ENCODE data around the gene DHDDS.

The DHDDS gene

DNA sequence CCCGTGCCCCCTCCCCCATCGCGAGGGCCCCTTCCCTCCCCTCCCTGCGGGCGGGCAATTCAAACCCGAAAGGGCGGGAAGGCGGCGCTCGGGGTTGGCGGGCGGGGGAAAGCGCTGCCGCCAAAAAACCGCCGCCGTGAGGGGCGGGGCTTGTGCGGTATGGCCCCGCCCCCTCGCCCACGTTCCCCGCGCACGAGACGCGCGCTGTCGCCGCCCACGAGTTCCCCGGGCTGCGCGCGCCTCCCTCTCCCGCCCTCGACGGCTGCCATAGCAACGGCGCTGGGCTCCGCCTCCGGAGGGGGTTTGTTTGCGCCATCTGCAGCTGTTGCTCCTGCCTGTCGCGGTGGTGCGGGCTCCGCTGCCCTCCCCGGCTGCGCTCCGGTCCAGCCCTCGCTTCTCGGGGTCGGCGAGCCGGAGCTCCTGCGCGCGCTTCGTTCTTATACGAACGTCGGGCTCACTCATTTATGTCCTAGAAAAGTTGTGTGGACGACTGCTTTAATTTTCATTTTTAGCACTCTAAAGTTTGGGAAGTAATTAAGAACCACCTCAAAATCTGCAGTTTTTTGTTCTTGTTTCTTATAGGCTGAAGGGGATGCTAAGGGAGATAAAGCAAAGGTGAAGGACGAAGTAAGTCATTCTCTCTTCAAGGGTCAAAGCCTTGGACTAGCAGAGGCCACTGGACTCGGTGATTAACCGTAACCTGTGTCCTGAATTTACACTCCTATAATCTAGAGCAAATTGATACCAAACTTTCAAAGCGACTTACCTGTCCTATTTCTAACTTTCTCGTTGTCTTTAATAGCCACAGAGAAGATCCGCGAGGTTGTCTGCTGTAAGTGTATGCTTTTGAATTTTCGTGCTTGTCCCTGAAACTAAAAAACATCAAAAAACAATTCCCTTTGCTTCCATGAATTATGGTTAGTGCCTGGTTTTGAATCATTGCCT, 41.1 kb downstream of the DHDDS start:
- peak; percentile 92 for DNase-seq (ENCODE audit: low read depth)
- TF ChIP-seq, protein P1, sequence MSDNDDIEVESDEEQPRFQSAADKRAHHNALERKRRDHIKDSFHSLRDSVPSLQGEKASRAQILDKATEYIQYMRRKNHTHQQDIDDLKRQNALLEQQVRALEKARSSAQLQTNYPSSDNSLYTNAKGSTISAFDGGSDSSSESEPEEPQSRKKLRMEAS (IDR thresholded peaks at IDR 0.05; ENCODE audit: low read depth, low read length), result peak; percentile 82
- TF ChIP-seq, protein P2, sequence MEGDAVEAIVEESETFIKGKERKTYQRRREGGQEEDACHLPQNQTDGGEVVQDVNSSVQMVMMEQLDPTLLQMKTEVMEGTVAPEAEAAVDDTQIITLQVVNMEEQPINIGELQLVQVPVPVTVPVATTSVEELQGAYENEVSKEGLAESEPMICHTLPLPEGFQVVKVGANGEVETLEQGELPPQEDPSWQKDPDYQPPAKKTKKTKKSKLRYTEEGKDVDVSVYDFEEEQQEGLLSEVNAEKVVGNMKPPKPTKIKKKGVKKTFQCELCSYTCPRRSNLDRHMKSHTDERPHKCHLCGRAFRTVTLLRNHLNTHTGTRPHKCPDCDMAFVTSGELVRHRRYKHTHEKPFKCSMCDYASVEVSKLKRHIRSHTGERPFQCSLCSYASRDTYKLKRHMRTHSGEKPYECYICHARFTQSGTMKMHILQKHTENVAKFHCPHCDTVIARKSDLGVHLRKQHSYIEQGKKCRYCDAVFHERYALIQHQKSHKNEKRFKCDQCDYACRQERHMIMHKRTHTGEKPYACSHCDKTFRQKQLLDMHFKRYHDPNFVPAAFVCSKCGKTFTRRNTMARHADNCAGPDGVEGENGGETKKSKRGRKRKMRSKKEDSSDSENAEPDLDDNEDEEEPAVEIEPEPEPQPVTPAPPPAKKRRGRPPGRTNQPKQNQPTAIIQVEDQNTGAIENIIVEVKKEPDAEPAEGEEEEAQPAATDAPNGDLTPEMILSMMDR (IDR thresholded peaks at IDR 0.05; ENCODE audit: low read depth, low read length), result no peak
- TF ChIP-seq MYC (IDR thresholded peaks at IDR 0.05; ENCODE audit: low read depth, low read length), result peak; percentile 85
- no peak for TF ChIP-seq POLR2A (IDR thresholded peaks at IDR 0.05; ENCODE audit: extremely low read depth, insufficient read length)
- H3K4me3 ChIP-seq (ENCODE audit: low read depth, low read length), result peak overlapping the region; percentile 97

DNA sequence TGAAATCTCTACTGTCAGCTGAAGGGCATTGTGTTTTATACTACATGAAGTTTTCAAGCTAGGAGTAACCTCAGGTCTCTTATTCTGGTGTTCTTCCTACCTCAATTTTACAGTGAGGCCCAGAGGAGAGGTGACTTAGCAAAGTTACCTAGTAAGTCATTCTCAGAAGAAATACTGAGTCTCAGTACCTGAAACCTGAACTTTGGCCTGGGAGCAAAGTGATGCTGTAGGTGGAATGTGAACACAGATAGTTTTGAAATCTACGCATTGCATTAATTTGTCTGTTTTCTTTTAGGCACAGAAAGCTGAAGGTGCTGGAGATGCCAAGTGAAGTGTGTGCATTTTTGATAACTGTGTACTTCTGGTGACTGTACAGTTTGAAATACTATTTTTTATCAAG, 42.7 kb downstream of the DHDDS start:
- DNase-seq (ENCODE audit: low read depth), result no peak
- TF ChIP-seq, protein P1 (IDR thresholded peaks at IDR 0.05; ENCODE audit: low read depth, low read length), result no peak
- TF ChIP-seq, protein P2 (IDR thresholded peaks at IDR 0.05; ENCODE audit: low read depth, low read length), result no peak
- TF ChIP-seq MYC (IDR thresholded peaks at IDR 0.05; ENCODE audit: low read depth, low read length), result no peak
- TF ChIP-seq POLR2A (IDR thresholded peaks at IDR 0.05; ENCODE audit: extremely low read depth, insufficient read length), result no peak
- peak overlapping the region; percentile 97 for H3K4me3 ChIP-seq (ENCODE audit: low read depth, low read length)

DNA sequence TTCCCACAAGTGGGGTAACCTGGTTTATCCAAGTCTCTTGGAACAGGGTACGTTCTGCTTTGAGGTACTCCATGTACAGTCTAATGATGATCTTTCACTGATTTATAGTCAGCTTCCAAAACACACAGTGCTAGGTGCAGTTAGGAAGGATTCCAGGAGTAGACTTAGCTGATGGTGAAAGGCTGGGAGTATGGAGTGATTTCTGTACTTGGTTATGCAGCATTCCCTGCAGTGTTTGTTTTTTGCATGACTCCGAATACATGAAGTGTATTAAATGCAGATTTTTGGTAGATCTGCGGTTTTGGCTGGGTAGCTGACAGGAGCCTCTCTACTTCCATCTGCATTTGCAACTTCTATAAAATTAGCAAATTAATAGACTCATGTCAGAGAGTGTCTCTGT, 43.9 kb downstream of the DHDDS start:
- no peak overlapping the region for H3K4me3 ChIP-seq (ENCODE audit: low read depth, low read length)
- no peak for TF ChIP-seq MYC (IDR thresholded peaks at IDR 0.05; ENCODE audit: low read depth, low read length)
- TF ChIP-seq, protein P2 (IDR thresholded peaks at IDR 0.05; ENCODE audit: low read depth, low read length), result no peak
- TF ChIP-seq, protein P1 (IDR thresholded peaks at IDR 0.05; ENCODE audit: low read depth, low read length), result no peak
- no peak for TF ChIP-seq POLR2A (IDR thresholded peaks at IDR 0.05; ENCODE audit: extremely low read depth, insufficient read length)
- no peak for DNase-seq (ENCODE audit: low read depth)

DNA sequence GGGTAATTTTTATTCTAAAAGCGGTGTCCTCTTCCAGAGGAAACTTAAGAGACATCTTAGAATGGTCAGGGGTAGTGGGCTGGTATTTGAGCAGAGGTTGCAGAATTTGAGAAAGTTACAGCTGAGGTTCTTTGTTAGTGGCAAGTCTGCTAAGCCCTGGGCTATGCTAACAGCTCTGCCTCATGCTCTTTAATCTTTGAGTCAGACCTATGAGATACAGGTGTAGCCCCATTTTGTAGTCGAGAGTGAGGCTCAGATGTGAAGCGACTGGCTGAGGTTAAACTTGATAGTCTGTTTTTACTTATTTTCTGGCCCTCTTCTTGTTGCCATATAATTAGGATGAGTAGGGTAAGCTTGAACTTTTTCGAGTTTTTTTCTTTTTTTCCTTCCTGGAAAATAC, 44.8 kb downstream of the DHDDS start:
- DNase-seq (ENCODE audit: low read depth), result no peak
- TF ChIP-seq POLR2A (IDR thresholded peaks at IDR 0.05; ENCODE audit: extremely low read depth, insufficient read length) (no peak), MYC (IDR thresholded peaks at IDR 0.05; ENCODE audit: low read depth, low read length) (no peak)
- TF ChIP-seq, protein P2 (IDR thresholded peaks at IDR 0.05; ENCODE audit: low read depth, low read length), result no peak
- TF ChIP-seq, protein P1 (IDR thresholded peaks at IDR 0.05; ENCODE audit: low read depth, low read length), result no peak
- H3K4me3 ChIP-seq (ENCODE audit: low read depth, low read length), result no peak overlapping the region

DNA sequence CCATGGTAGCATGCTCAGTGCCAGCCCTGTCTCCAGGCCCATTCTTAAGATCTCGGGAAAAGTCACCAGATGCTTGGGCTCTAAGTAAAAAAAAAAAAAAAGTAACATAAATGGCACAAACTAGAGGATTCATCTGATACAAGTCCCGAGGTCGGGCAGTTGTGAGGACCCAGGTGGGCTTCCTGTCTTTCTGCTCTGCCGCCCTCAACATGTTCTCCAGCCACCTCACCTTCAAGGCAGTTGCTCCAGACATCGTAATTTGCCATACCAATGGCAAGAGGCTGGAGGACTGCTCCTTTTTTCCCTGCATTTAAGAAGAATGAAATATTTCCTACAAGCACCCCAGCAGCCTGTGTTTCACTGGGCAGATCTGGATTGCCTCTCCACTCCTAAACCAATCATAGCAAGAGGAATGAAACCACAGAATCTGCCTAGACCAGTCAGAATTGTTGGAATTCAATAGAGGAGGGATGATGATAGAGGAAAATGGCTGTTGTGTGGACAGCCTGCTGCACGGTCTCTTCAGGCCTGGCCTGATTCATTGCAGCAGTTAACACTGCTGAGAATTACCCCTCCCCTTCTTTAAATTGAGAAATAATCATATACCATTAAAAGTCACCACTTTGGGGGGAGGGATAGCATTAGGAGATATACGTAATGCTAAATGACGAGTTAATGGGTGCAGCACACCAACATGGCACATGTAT, 45.5 kb downstream of the DHDDS start:
- H3K4me3 ChIP-seq (ENCODE audit: low read depth, low read length), result no peak overlapping the region
- DNase-seq (ENCODE audit: low read depth), result peak; percentile 50
- TF ChIP-seq, protein P1 (IDR thresholded peaks at IDR 0.05; ENCODE audit: low read depth, low read length), result no peak
- TF ChIP-seq MYC (IDR thresholded peaks at IDR 0.05; ENCODE audit: low read depth, low read length), result no peak
- TF ChIP-seq, protein P2 (IDR thresholded peaks at IDR 0.05; ENCODE audit: low read depth, low read length), result no peak
- TF ChIP-seq POLR2A (IDR thresholded peaks at IDR 0.05; ENCODE audit: extremely low read depth, insufficient read length), result no peak

All from NB4 (cell line).